ENCODE results near the gene NFIB. TPM values are rescaled to one million over a fixed set of nuclear protein-coding genes. Genes with fewer than 3 reads are reported as not detected.

The NFIB gene
- total and polyA plus RNA-seq, 2 of the 13 experiments (the other 11 are each of a cell fraction or from before 2014, with no cell fraction given): 0.98 to 4.6 TPM

- ATAC-seq: no peak
- TF ChIP-seq ZNF407 (CRISPR knock-in tag; IDR thresholded peaks at IDR 0.05; ENCODE audit: not compliant biosample characterization) (no peak), ZNF576 (CRISPR knock-in tag; IDR thresholded peaks at IDR 0.05) (no peak), ZNF20 (CRISPR knock-in tag; IDR thresholded peaks at IDR 0.05) (no peak), BCL6 (CRISPR knock-in tag; IDR thresholded peaks at IDR 0.05) (no peak), MTA3 (CRISPR knock-in tag; IDR thresholded peaks at IDR 0.05) (no peak), MTA1 (CRISPR knock-in tag; IDR thresholded peaks at IDR 0.05; ENCODE audit: borderline replicate concordance) (no peak), REXO4 (CRISPR knock-in tag; IDR thresholded peaks at IDR 0.05; ENCODE audit: borderline replicate concordance) (no peak), ERF (CRISPR knock-in tag; IDR thresholded peaks at IDR 0.05) (no peak), PCBP1 (IDR thresholded peaks at IDR 0.05; ENCODE audit: borderline replicate concordance, low read depth, low read length) (no peak), ZNF746 (CRISPR knock-in tag; IDR thresholded peaks at IDR 0.05) (no peak), FOXP1 (IDR thresholded peaks at IDR 0.05) (no peak), FOXP1 (CRISPR knock-in tag; IDR thresholded peaks at IDR 0.05) (no peak), CAMTA2 (CRISPR knock-in tag; IDR thresholded peaks at IDR 0.05; ENCODE audit: borderline replicate concordance) (no peak), ZNF510 (CRISPR knock-in tag; IDR thresholded peaks at IDR 0.05; ENCODE audit: low read depth) (no peak), GATAD2A (CRISPR knock-in tag; IDR thresholded peaks at IDR 0.05) (no peak), RFX5 (IDR thresholded peaks at IDR 0.05; ENCODE audit: low read depth, low read length) (no peak)
- TF ChIP-seq, protein P1, sequence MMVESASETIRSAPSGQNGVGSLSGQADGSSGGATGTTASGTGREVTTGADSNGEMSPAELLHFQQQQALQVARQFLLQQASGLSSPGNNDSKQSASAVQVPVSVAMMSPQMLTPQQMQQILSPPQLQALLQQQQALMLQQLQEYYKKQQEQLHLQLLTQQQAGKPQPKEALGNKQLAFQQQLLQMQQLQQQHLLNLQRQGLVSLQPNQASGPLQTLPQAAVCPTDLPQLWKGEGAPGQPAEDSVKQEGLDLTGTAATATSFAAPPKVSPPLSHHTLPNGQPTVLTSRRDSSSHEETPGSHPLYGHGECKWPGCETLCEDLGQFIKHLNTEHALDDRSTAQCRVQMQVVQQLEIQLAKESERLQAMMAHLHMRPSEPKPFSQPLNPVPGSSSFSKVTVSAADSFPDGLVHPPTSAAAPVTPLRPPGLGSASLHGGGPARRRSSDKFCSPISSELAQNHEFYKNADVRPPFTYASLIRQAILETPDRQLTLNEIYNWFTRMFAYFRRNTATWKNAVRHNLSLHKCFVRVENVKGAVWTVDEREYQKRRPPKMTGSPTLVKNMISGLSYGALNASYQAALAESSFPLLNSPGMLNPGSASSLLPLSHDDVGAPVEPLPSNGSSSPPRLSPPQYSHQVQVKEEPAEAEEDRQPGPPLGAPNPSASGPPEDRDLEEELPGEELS (CRISPR knock-in tag; IDR thresholded peaks at IDR 0.05): no peak
Observed at GRCh38 chr9:14349146-14349446, 35.2 kb upstream of the NFIB start.

More at GRCh38 chr9:14349146-14349446, 35.2 kb upstream of the NFIB start:
- peaks cover 6 to 80% of the 10 kb centered on the region in 2 experiments; a peak in 4 of 5 replicates for H3K27me3 ChIP-seq (ENCODE audit: control insufficient read depth in 1 of 2, insufficient read depth in 2 of 2, low read length in 2 of 2)
- ChIA-PET POLR2A (no interaction called here), CTCF (ENCODE audit: low intra/inter-chr PET ratio, low total read pairs) (no interaction called here)
- H3K9ac ChIP-seq (ENCODE audit: insufficient read depth, low read depth, low read length): no peak overlapping the region
- H3K27ac ChIP-seq (ENCODE audit: extremely low read length, insufficient read depth, low read length): no peak overlapping the region
- peaks cover 27% of the 10 kb centered on the region for H3K4me1 ChIP-seq (ENCODE audit: insufficient read depth, low read length)
- 36% methylated on average over 13 of the region's 15 CpGs for WGBS (ENCODE audit: low lambda C conversion rate)
- H3K4me3 ChIP-seq (replicated peaks in 1 of 3; ENCODE audit: insufficient read depth in 1 of 3, low read depth in 2 of 3, low read length in 3 of 3): 0 out of 6 replicates have a peak overlapping the region, but pooled peaks of 1 of the 3 experiments have one; percentile 33
- in situ Hi-C loops (cut with HindIII; ENCODE audit: extremely low pct_ligation_motif_present, low pct_unique_long_range_greater_than_20kb): no loop called here
- no peak overlapping the region; the same call in 1 of the 2 replicates for H3K4me2 ChIP-seq (ENCODE audit: low read depth, low read length)
- no peaks in the 10 kb centered on the region for H3K9me3 ChIP-seq (ENCODE audit: low read length)
- DNase-seq (ENCODE audit: low spot score): no peak
- no peak for FAIRE-seq
- intact Hi-C loops (cut with micrococcal nuclease; ENCODE audit: unreplicated experiment): no loop called here
- H3K79me2 ChIP-seq (ENCODE audit: insufficient read depth, low read length): no peaks in the 10 kb centered on the region
- no peak overlapping the region for H2AFZ ChIP-seq (ENCODE audit: low read length)
- no peaks in the 10 kb centered on the region for H3K36me3 ChIP-seq (replicated peaks in 1 of 2; ENCODE audit: control insufficient read depth in 1 of 2, insufficient read depth in 2 of 2, low read length in 2 of 2)
- no peaks in the 10 kb centered on the region; the same call in 1 of the 2 replicates for H4K20me1 ChIP-seq (ENCODE audit: insufficient read depth, low read length)
- BruUV-seq (replicated peaks): no TSS peak

Measured in HepG2 (cell line).